Caco-2 (cell line): ENCODE measurements around the gene ANKS3. TPM values are rescaled to one million over a fixed set of nuclear protein-coding genes. Genes with fewer than 3 reads are reported as not detected.

Source experiments
- BruUV-seq: library from RNA; stranded (reverse); fragments of 400-500 nt; replicated peaks from 2 replicates; lab custom pipeline; 2021; lab: Mats Ljungman, UMichigan
- CTCF ChIA-PET: fragments of 300-600 bp; sonication (Branson Sonifier 250); formaldehyde crosslinking; loops from one replicate; lab custom pipeline; 2022; ENCODE audit warnings: antibody characterized with exemption; lab: Charles Lee
- POLR2A ChIA-PET: fragments of 300-600 bp; sonication (Branson Sonifier 250); formaldehyde crosslinking; loops from one replicate; lab custom pipeline; 2022; ENCODE audit warnings: antibody characterized with exemption; lab: Charles Lee
- DNase-seq, 2 experiments: peaks; one replicate each; pipeline versions ENCODE4 v3.0.0 to v3.0.0-alpha.2; 2020 to 2022
- H3K27me3 ChIP-seq: replicated peaks from 2 replicates; pipeline ENCODE4 v1.6.0; 2011; ENCODE audit warnings: low read length; ENCODE audit not compliant: control insufficient read depth, insufficient read depth
- H3K36me3 ChIP-seq: 2 replicates; pipeline ENCODE4 v1.5.1; 2011; ENCODE audit warnings: low read length; ENCODE audit not compliant: control insufficient read depth, insufficient read depth
- H3K4me1 ChIP-seq: fragments of 250-450 bp; sonication (Bioruptor Pico); 2 replicates; pipeline ENCODE4 v1.5.1; 2020; ENCODE audit warnings: mild to moderate bottlenecking
- H3K4me3 ChIP-seq: 2 replicates; pipeline ENCODE4 v1.5.1; 2011; ENCODE audit warnings: low read depth, mild to moderate bottlenecking, control low read depth, low read length
- H3K9me3 ChIP-seq: fragments of 250-450 bp; sonication (Bioruptor Pico); 2 replicates; pipeline ENCODE4 v1.5.1; 2020; ENCODE audit warnings: mild to moderate bottlenecking, moderate library complexity
- H3K27ac Mint-ChIP-seq: one replicate; pipeline ENCODE4 v1.8.0; 2022; ENCODE audit warnings: mixed read lengths; ENCODE audit not compliant: unreplicated experiment
- H3K27me3 Mint-ChIP-seq: one replicate; pipeline ENCODE4 v1.8.0; 2022; ENCODE audit warnings: mixed read lengths; ENCODE audit not compliant: insufficient read depth, unreplicated experiment
- H3K36me3 Mint-ChIP-seq: one replicate; pipeline ENCODE4 v1.8.0; 2022; ENCODE audit warnings: mild to moderate bottlenecking, mixed read lengths; ENCODE audit not compliant: insufficient read depth, unreplicated experiment
- H3K4me1 Mint-ChIP-seq: one replicate; pipeline ENCODE4 v1.8.0; 2022; ENCODE audit warnings: low read depth, mixed read lengths; ENCODE audit not compliant: unreplicated experiment
- H3K4me3 Mint-ChIP-seq: one replicate; pipeline ENCODE4 v1.8.0; 2022; ENCODE audit warnings: mild to moderate bottlenecking, moderate library complexity, mixed read lengths; ENCODE audit not compliant: unreplicated experiment
- H3K9me3 Mint-ChIP-seq: one replicate; pipeline ENCODE4 v1.8.0; 2022; ENCODE audit warnings: mixed read lengths; ENCODE audit not compliant: unreplicated experiment
- intact Hi-C: fragments of 100-400 bp; cut with micrococcal nuclease; formaldehyde crosslinking; loops from one replicate; pipeline ENCODE4 v1.10.0; 2022; ENCODE audit not compliant: unreplicated experiment
- total RNA-seq: library from RNA; stranded (reverse); gene quantifications from 2 replicates; pipeline ENCODE4 v1.2.3, GENCODE V29; 2022
- TF ChIP-seq, protein P1 (sequence below), 2 experiments: fragments of 200-600 bp in 1 of 2; IDR thresholded peaks; 1 replicate in 1 of 2; 2 replicates in 1 of 2; pipeline versions ENCODE4 v1.5.1 to v1.8.0; 2011 to 2022; ENCODE audit warnings: antibody characterized with exemption in 1 of 2, control low read depth in 1 of 2, inconsistent platforms in 1 of 2, low read depth in 1 of 2, low read length in 1 of 2, mild to moderate bottlenecking in 1 of 2, moderate library complexity in 1 of 2; ENCODE audit not compliant: insufficient read depth in 1 of 2, severe bottlenecking in 1 of 2, unreplicated experiment in 1 of 2

Gene ANKS3
- total RNA-seq, 1 experiment from 2014 or later, result 28.1 TPM

GRCh38 chr16:4733747-4734062 is 366 bp downstream of the ANKS3 start:
- Mint-ChIP-seq H3K4me3 (peak overlapping the region; percentile 97), H3K4me1 (no peaks in the 10 kb centered on the region), H3K36me3 (peaks cover 27% of the 10 kb centered on the region), H3K27ac (peak overlapping the region; percentile 99), H3K9me3 (no peaks in the 10 kb centered on the region), H3K27me3 (no peaks in the 10 kb centered on the region)
- no peaks in the 10 kb centered on the region for H3K36me3 ChIP-seq
- H3K4me1 ChIP-seq, result peaks cover 4% of the 10 kb centered on the region; the same call in 1 of the 2 replicates
- DNase-seq, result no peak
- H3K27me3 ChIP-seq, result no peaks in the 10 kb centered on the region
- ChIA-PET POLR2A (interaction anchor here (0.6 to 2.4 kb wide), 7 partner anchors 35 to 365 kb away, joined by 3 to 20 read pairs (median 10); partner anchors contain the start of genes CDIP1, NUDT16L1 and SEPTIN12), CTCF (interaction anchor here (0.6 to 1.7 kb wide), 7 partner anchors 16 to 184 kb away, joined by 3 to 10 read pairs (median 4); partner anchors contain the start of genes MGRN1 and NUDT16L1)
- TF ChIP-seq, protein P1, sequence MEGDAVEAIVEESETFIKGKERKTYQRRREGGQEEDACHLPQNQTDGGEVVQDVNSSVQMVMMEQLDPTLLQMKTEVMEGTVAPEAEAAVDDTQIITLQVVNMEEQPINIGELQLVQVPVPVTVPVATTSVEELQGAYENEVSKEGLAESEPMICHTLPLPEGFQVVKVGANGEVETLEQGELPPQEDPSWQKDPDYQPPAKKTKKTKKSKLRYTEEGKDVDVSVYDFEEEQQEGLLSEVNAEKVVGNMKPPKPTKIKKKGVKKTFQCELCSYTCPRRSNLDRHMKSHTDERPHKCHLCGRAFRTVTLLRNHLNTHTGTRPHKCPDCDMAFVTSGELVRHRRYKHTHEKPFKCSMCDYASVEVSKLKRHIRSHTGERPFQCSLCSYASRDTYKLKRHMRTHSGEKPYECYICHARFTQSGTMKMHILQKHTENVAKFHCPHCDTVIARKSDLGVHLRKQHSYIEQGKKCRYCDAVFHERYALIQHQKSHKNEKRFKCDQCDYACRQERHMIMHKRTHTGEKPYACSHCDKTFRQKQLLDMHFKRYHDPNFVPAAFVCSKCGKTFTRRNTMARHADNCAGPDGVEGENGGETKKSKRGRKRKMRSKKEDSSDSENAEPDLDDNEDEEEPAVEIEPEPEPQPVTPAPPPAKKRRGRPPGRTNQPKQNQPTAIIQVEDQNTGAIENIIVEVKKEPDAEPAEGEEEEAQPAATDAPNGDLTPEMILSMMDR (IDR thresholded peaks at IDR 0.05; ENCODE audit: insufficient read depth in 1 of 2, low read depth in 1 of 2, low read length in 1 of 2, severe bottlenecking in 1 of 2, unreplicated experiment in 1 of 2), result no peak
- H3K4me3 ChIP-seq, result peak overlapping the region; percentile 85
- no TSS peak for BruUV-seq
- intact Hi-C loops, result loop anchor here (2.0 kb wide), 3 partner anchors 35 to 225 kb away; partner anchors contain the start of genes ROGDI and SEC14L5
- H3K9me3 ChIP-seq, result no peaks in the 10 kb centered on the region

DNA sequence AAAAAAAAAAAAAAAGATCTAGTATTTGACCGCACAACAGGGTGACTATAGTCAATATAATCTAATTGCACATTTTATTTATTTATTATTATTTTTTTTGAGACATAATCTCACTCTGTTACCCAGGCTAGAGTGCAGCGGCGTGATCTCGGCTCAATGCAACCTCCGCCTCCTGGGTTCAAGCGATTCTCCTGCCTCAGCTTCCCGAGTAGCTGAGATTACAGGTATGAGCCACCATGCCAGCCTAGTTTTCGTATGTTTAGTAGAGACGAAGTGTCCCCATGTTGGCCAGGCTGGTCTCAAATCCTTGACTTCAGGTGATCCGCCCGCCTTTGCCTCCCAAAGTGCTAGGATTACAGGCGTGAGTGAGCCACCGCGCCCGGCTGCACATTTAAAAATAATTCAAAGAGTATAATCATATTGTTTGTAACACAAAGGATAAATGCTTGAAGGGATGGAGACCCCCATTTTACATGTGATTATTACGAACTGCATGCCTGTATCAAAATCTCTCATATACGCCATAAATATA is 794 bp downstream of the ANKS3 start:
- peak overlapping the region; percentile 85 for H3K4me3 ChIP-seq
- peak overlapping the region; percentile 99 for H3K27ac Mint-ChIP-seq
- H3K9me3 ChIP-seq, result no peaks in the 10 kb centered on the region
- no peaks in the 10 kb centered on the region for H3K9me3 Mint-ChIP-seq
- no peaks in the 10 kb centered on the region for H3K4me1 Mint-ChIP-seq
- TF ChIP-seq, protein P1 (IDR thresholded peaks at IDR 0.05; ENCODE audit: insufficient read depth in 1 of 2, low read depth in 1 of 2, low read length in 1 of 2, severe bottlenecking in 1 of 2, unreplicated experiment in 1 of 2), result no peak
- POLR2A ChIA-PET, result interaction anchor here (1.6 to 2.4 kb wide), 3 partner anchors 35 to 117 kb away, joined by 11 to 20 read pairs (median 12); partner anchors contain the start of gene NUDT16L1
- no peaks in the 10 kb centered on the region for H3K27me3 Mint-ChIP-seq
- H3K4me1 ChIP-seq, result peaks cover 4% of the 10 kb centered on the region; the same call in 1 of the 2 replicates
- H3K36me3 ChIP-seq, result no peaks in the 10 kb centered on the region
- no peaks in the 10 kb centered on the region for H3K27me3 ChIP-seq
- CTCF ChIA-PET, result interaction anchor here (0.9 to 1.7 kb wide), 2 partner anchors 83 to 117 kb away, joined by 3 to 6 read pairs; no protein-coding TSS in a partner anchor
- H3K36me3 Mint-ChIP-seq, result peaks cover 31% of the 10 kb centered on the region
- BruUV-seq, result no TSS peak
- DNase-seq, result no peak
- intact Hi-C loops, result no loop called here
- peak overlapping the region; percentile 97 for H3K4me3 Mint-ChIP-seq

GRCh38 chr16:4729876-4730275 is 4.2 kb downstream of the ANKS3 start:
- H3K36me3 Mint-ChIP-seq, result peaks cover 29% of the 10 kb centered on the region
- CTCF ChIA-PET, result no interaction called here
- H3K27me3 Mint-ChIP-seq, result no peaks in the 10 kb centered on the region
- no peak overlapping the region for H3K27ac Mint-ChIP-seq
- no peaks in the 10 kb centered on the region for H3K9me3 Mint-ChIP-seq
- intact Hi-C loops, result no loop called here
- H3K27me3 ChIP-seq, result no peaks in the 10 kb centered on the region
- TF ChIP-seq, protein P1 (IDR thresholded peaks at IDR 0.05; ENCODE audit: insufficient read depth in 1 of 2, low read depth in 1 of 2, low read length in 1 of 2, severe bottlenecking in 1 of 2, unreplicated experiment in 1 of 2), result no peak
- POLR2A ChIA-PET, result no interaction called here
- H3K4me1 Mint-ChIP-seq, result no peaks in the 10 kb centered on the region
- H3K36me3 ChIP-seq, result no peaks in the 10 kb centered on the region
- no peaks in the 10 kb centered on the region for H3K4me1 ChIP-seq
- H3K4me3 ChIP-seq, result no peak overlapping the region
- H3K9me3 ChIP-seq, result no peaks in the 10 kb centered on the region
- DNase-seq, result no peak
- no TSS peak for BruUV-seq
- H3K4me3 Mint-ChIP-seq, result no peak overlapping the region
